Inferior parietal cortex (tissue), 1 donor: ENCODE measurements around the gene UBL7.

Experiments used
- DNase-seq: peaks from one replicate; pipeline ENCODE4 v3.0.0-alpha.2; 2016; ENCODE audit errors: extremely low spot score

The UBL7 gene

GRCh38 chr15:74441248-74441941 lies 19.6 kb downstream of the UBL7 start:
- no peak for DNase-seq

GRCh38 chr15:74438721-74439316 lies 22.1 kb downstream of the UBL7 start:
- peak; percentile 89 for DNase-seq

GRCh38 chr15:74438206-74438605 lies 22.8 kb downstream of the UBL7 start:
- DNase-seq, result no peak

GRCh38 chr15:74434263-74435136 lies 26.5 kb downstream of the UBL7 start:
- DNase-seq, result no peak

- DNase-seq, result peak; percentile 74
These were observed 27.2 kb downstream of the UBL7 start, which contains the start of gene SEMA7A for GRCh38 chr15:74433592-74434262. TSS of gene SEMA7A (minus strand) at chr15:74433958. CDS start at chr15:74433918, 40 bp downstream.

GRCh38 chr15:74432968-74433591 lies 27.9 kb downstream of the UBL7 start:
- no peak for DNase-seq

- DNase-seq, result no peak
These were observed 28.5 kb downstream of the UBL7 start for GRCh38 chr15:74432271-74432967.

GRCh38 chr15:74431645-74432044 lies 29.3 kb downstream of the UBL7 start:
- DNase-seq, result no peak

- no peak for DNase-seq
These were observed 29.8 kb downstream of the UBL7 start for GRCh38 chr15:74431116-74431515.

- no peak for DNase-seq
These were observed 30.4 kb downstream of the UBL7 start for GRCh38 chr15:74430510-74430951.

GRCh38 chr15:74429781-74430400 lies 31.1 kb downstream of the UBL7 start:
- no peak for DNase-seq

GRCh38 chr15:74428970-74429780 lies 31.8 kb downstream of the UBL7 start:
- no peak for DNase-seq

- DNase-seq, result no peak
These were observed 32.5 kb downstream of the UBL7 start for GRCh38 chr15:74428442-74428787.

GRCh38 chr15:74427607-74428441 lies 33.1 kb downstream of the UBL7 start:
- DNase-seq, result no peak

- no peak for DNase-seq
These were observed 34.3 kb downstream of the UBL7 start for GRCh38 chr15:74426404-74427281.

GRCh38 chr15:74425630-74426029 lies 35.3 kb downstream of the UBL7 start:
- DNase-seq, result no peak

GRCh38 chr15:74424901-74425528 lies 35.9 kb downstream of the UBL7 start:
- no peak for DNase-seq
